ENCODE data around the gene VPS4A.

Gene VPS4A

DNA sequence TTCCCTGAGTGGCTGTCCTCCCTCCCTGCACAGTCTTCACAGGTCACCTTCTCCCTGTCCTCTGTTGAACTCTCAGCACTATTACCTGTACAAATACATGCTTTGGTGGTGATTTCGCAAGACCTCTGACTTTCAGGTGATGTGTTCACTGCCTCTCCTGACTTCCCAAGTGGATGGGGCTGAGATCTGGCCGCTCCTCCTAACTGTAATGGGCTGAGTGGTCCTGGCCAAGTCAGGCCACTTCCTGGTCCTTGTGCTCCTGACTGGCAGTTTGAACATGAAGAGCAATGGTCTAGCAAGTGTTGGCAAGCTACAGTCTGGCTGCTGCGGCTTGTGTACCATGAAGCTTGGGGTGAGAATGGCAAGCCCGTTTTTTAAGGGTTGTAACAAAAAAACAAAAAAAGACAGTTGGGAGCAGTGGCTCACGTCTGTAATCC is 52.1 kb downstream of the VPS4A start:
- no peak for DNase-seq

DNA sequence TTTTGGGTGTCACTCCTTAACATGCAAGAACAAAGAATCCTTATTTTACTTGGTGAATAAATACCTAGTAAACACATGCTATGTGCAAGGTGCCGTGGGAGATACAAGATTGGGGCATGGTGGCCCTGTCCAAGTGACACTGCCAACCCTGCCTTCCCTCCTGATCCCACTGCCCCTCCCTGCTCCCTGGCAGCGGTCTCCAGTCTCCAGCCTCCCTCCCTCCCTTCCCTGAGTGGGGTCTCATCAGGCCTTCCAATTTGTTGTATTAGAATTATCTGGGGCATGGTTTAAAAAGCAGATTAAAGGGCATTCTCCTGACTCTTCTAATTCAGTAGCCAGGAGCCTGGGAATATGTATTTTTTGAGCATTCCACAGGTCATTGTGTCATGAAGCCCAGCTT is 52.9 kb downstream of the VPS4A start:
- no peak for DNase-seq

DNA sequence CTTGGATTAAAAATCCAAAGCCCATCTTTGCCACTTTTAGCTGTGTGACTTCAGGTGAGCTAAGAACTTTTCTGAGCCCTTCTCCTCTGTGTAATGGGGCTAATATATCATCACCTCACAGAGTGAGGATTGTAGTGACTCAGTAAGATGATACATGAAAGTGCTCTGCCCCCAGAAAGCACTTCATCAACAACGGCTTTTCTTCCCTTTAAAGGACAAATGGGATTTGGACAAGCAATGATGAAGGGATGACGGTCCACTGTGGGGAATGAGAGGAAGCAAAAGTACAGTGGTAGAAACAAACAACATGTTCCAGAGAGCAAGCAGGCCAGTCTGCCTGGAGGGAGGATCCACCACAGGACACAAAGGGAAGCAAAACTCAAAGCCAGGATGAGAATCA is 54.8 kb downstream of the VPS4A start:
- DNase-seq: no peak

DNA sequence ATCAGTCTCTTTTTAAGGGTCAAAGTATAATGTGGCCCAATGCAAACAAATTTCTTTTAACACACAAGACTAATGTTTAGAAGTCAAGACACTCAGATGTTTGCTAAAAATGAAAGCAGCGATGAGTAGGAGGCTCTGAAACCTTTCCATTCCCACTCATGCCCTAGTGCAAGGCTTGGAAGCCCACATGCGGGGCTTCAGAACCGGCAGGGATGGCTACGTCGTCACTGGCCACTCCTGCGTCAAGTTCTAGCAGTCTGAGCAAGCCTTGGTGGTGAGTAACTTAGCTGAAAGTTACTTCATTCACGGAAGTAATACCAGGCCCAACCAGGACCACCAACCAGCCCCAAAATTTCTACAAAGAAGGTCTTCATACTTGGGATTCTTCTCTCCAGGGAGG is 55.3 kb downstream of the VPS4A start:
- no peak for DNase-seq

DNA sequence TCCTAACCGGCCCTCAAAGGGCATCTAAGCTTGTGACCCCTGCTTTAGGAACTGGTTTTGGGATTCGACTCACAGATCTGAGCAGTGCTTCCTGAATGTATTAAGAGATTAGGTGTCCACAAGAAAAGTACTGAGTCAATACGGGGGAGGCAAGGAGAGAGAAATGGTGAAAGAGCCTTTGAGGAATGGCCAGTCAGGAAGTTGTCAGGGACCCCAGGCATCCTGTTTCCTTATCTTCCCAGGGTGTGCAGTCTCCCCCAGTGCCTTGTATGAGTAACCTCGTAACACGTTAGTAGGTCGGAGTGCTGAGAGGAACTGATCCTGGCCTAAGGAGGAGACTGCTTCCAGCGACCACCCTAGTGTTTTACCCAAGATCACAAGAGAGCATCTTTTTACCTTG is 56.8 kb downstream of the VPS4A start:
- no peak for DNase-seq

DNA sequence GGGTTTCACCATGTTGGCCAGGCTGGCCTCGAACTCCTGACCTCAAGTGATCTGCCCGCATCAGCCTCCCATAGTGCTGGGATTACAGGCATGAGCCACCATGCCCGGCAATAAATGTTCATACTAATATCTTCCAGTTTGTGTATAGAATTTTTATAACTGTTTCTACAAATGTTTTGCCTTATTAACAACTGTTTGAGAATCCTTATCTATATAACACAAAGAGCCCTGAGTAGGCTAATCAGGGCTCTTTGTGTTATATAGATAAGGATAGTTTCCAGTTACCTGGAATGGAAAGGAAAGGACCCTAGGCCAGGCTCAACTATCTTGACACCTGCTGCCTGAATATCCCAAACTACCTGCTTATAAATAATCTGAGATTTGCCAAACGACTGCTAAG is 57.7 kb downstream of the VPS4A start:
- DNase-seq: no peak

DNA sequence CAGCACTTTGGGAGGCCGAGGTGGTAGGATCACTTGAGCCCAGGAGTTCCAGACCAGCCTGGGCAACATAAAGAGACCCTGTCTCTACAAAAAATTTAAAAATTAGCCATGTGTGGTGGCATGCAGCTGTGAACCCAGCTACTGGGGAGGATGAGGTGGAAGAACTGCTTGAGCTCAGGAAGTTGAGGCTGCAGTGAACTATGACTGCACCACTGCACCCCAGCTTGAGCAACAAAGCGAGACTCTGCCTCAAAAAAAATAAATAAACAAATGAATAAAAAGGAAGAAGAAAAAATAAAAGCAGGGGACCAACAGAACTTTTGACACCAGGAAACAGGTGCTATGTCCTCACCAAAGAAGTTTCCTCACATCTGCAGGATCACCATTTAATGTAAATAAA is 60.4 kb downstream of the VPS4A start:
- DNase-seq: no peak

DNA sequence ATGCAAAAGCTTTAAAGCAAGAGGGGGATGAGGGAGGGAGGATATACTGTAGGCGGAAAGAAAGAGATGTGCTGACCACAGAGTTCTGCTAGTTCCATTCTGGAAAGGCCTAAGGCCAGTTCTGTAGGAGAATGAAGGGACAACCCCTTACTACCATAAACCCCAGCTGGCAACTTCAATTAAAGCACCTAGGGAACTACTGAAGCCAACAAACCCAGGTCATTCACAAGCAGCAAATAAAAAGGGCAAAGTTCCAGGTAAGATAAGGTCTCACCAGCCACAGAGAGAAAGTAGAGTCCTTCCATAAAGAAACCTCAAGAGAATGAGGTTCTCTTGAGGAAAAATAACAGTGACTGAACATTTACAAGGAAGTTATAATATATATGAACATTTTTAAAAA is 61.9 kb downstream of the VPS4A start:
- no peak for DNase-seq
